ENCODE measurements around the gene SLC6A17.

DNA sequence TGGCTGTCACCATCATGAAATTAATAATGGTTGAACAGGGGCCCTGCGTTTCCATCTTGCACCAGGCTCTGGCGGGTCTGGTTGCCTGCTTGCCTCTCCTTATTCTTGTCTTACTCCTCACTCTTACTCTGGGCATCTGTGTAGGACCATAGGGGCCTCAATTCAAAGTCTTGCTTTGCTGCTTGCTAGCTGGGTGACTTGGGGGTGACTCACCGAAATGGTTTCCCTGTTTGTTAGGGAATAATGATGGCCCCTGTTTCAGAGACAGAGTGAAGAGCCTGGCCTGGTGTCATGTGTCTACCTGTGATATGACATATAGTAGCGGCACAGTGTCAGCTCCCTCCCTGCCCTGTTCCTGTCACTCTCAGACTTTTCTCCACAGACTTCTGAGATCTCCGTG is 84.4 kb downstream of the SLC6A17 start:
- TF ChIP-seq, protein P1, sequence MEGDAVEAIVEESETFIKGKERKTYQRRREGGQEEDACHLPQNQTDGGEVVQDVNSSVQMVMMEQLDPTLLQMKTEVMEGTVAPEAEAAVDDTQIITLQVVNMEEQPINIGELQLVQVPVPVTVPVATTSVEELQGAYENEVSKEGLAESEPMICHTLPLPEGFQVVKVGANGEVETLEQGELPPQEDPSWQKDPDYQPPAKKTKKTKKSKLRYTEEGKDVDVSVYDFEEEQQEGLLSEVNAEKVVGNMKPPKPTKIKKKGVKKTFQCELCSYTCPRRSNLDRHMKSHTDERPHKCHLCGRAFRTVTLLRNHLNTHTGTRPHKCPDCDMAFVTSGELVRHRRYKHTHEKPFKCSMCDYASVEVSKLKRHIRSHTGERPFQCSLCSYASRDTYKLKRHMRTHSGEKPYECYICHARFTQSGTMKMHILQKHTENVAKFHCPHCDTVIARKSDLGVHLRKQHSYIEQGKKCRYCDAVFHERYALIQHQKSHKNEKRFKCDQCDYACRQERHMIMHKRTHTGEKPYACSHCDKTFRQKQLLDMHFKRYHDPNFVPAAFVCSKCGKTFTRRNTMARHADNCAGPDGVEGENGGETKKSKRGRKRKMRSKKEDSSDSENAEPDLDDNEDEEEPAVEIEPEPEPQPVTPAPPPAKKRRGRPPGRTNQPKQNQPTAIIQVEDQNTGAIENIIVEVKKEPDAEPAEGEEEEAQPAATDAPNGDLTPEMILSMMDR (IDR thresholded peaks at IDR 0.05; ENCODE audit: low read depth, low read length): no peak
- TF ChIP-seq POLR2A (IDR thresholded peaks at IDR 0.05; ENCODE audit: extremely low read depth, insufficient read length): no peak

Measured in NB4 (cell line).